GM21786 (cell line): ENCODE results near the gene CDON.

Experiments
- ATAC-seq: cut with Tn5 transposase; IDR thresholded peaks from one replicate; pipeline ENCODE4 v1.9.1; 2021; ENCODE audit not compliant: unreplicated experiment

Gene CDON

GRCh38 chr11:125959931-125960330, 102.7 kb downstream of the CDON start:
- no peak for ATAC-seq

- no peak for ATAC-seq
These were observed 103.2 kb downstream of the CDON start for GRCh38 chr11:125959511-125959910.

GRCh38 chr11:125958872-125959400, 103.7 kb downstream of the CDON start:
- ATAC-seq: no peak

GRCh38 chr11:125957618-125958332, 104.9 kb downstream of the CDON start:
- no peak for ATAC-seq

- no peak for ATAC-seq
These were observed 106.1 kb downstream of the CDON start for GRCh38 chr11:125956391-125957134.

- ATAC-seq: no peak
These were observed 106.8 kb downstream of the CDON start for GRCh38 chr11:125955856-125956255.

GRCh38 chr11:125954945-125955640, 107.6 kb downstream of the CDON start:
- ATAC-seq: no peak

- ATAC-seq: no peak
These were observed 108.3 kb downstream of the CDON start for GRCh38 chr11:125954123-125954944.

GRCh38 chr11:125953401-125953935, 109.2 kb downstream of the CDON start:
- ATAC-seq: no peak

GRCh38 chr11:125952973-125953372, 109.7 kb downstream of the CDON start:
- ATAC-seq: no peak

- no peak for ATAC-seq
These were observed 110.1 kb downstream of the CDON start for GRCh38 chr11:125952559-125952958.

GRCh38 chr11:125951731-125952130, 110.9 kb downstream of the CDON start:
- ATAC-seq: no peak

- no peak for ATAC-seq
These were observed 111.7 kb downstream of the CDON start for GRCh38 chr11:125950696-125951651.

GRCh38 chr11:125950178-125950490, 112.5 kb downstream of the CDON start:
- ATAC-seq: no peak

- no peak for ATAC-seq
These were observed 113.1 kb downstream of the CDON start for GRCh38 chr11:125949271-125950177.

- no peak for ATAC-seq
These were observed 114.2 kb downstream of the CDON start for GRCh38 chr11:125948278-125949051.

- no peak for ATAC-seq
These were observed 115.0 kb downstream of the CDON start for GRCh38 chr11:125947419-125948277.
